SK-N-SH (cell line): ENCODE data around the gene MAP3K19. TPM values are rescaled to one million over a fixed set of nuclear protein-coding genes. Genes with fewer than 3 reads are reported as not detected.
"Not testable (repeated sequence)": the region's sequence is repeated elsewhere in the genome, so short reads cannot be mapped to it uniquely, and the experiment has no call there.

Experiments
- CTCF ChIA-PET: fragments of 300-600, 350-600 bp; formaldehyde crosslinking; extraction: SDS; loops from one replicate; lab custom pipeline; 2021; lab: Yijun Ruan, JAX
- POLR2A ChIA-PET: fragments of 350-600 bp; sonication (Branson Sonifier 250); formaldehyde crosslinking; extraction: SDS; loops from one replicate; lab custom pipeline; 2020; ENCODE audit warnings: antibody characterized with exemption, inconsistent platforms; lab: Yijun Ruan, JAX
- DNase-seq: peaks from one replicate; pipeline ENCODE4 v3.0.0; 2012
- H2AFZ ChIP-seq: fragments of 200-600 bp; sonication (generic); 2 replicates; pipeline ENCODE4 v1.8.1; 2016; ENCODE audit warnings: antibody characterized with exemption, mild to moderate bottlenecking, low read depth
- H3F3A ChIP-seq: fragments of 200-600 bp; sonication (generic); replicated peaks from 2 replicates; pipeline ENCODE3; 2016; ENCODE audit warnings: antibody characterized with exemption, mild to moderate bottlenecking; ENCODE audit not compliant: insufficient read depth
- H3K27ac ChIP-seq, 2 experiments: fragments of 200-500 bp in 1 of 2; fragments of 200-600 bp in 1 of 2; sonication (Bioruptor generic) in 1 of 2; sonication (generic), shearing (Covaris generic) in 1 of 2; 2 replicates each; pipeline versions ENCODE4 v1.5.1 to v1.6.1; 2014 to 2016; ENCODE audit warnings: low read depth in 2 of 2, inconsistent platforms in 1 of 2, low read length in 1 of 2, mild to moderate bottlenecking in 1 of 2, mixed read lengths in 1 of 2
- H3K27me3 ChIP-seq: fragments of 200-600 bp; sonication (generic), shearing (Covaris generic); 2 replicates; pipeline ENCODE4 v1.6.1; 2016; ENCODE audit warnings: mixed run types; ENCODE audit not compliant: insufficient read depth
- H3K36me3 ChIP-seq, 2 experiments: fragments of 200-500 bp in 1 of 2; fragments of 200-600 bp in 1 of 2; sonication (Bioruptor generic) in 1 of 2; sonication (generic) in 1 of 2; replicated peaks in 1 of 2; 2 replicates each; pipeline versions ENCODE3 to v1.5.1; 2014 to 2016; ENCODE audit warnings: low read length in 1 of 2, mild to moderate bottlenecking in 1 of 2; ENCODE audit not compliant: insufficient read depth in 2 of 2, control insufficient read depth in 1 of 2
- H3K4me1 ChIP-seq, 2 experiments: fragments of 200-500 bp in 1 of 2; fragments of 200-600 bp in 1 of 2; sonication (Bioruptor generic) in 1 of 2; sonication (generic), shearing (Covaris generic) in 1 of 2; 2 replicates each; pipeline versions ENCODE4 v1.5.1 to v1.6.1; 2014 to 2016; ENCODE audit warnings: low read depth in 1 of 2, low read length in 1 of 2, mixed run types in 1 of 2; ENCODE audit not compliant: insufficient read depth in 2 of 2, control insufficient read depth in 1 of 2
- H3K4me2 ChIP-seq: fragments of 200-600 bp; sonication (generic), shearing (Covaris generic); 2 replicates; pipeline ENCODE4 v1.6.1; 2017; ENCODE audit warnings: mixed run types
- H3K4me3 ChIP-seq, 2 experiments: fragments of 200-500 bp in 1 of 2; fragments of 200-600 bp in 1 of 2; sonication (Bioruptor generic) in 1 of 2; sonication (generic), shearing (Covaris generic) in 1 of 2; 2 replicates each; pipeline versions ENCODE4 v1.5.1 to v1.8.1; 2014 to 2016; ENCODE audit warnings: low read depth in 2 of 2, inconsistent platforms in 1 of 2, low read length in 1 of 2, mild to moderate bottlenecking in 1 of 2, mixed read lengths in 1 of 2, moderate library complexity in 1 of 2
- H3K79me2 ChIP-seq: fragments of 200-600 bp; sonication (generic); 2 replicates; pipeline ENCODE4 v1.8.1; 2017; ENCODE audit warnings: mild to moderate bottlenecking; ENCODE audit not compliant: insufficient read depth
- H3K9ac ChIP-seq: fragments of 200-600 bp; sonication (generic); 2 replicates; pipeline ENCODE4 v1.6.1; 2017; ENCODE audit warnings: mixed run types
- H3K9me2 ChIP-seq: fragments of 200-600 bp; sonication (generic); 2 replicates; pipeline ENCODE4 v1.6.1; 2017; ENCODE audit warnings: mixed run types
- H3K9me3 ChIP-seq: fragments of 200-600 bp; sonication (generic); 2 replicates; pipeline ENCODE4 v1.6.1; 2017; ENCODE audit warnings: mixed run types, mild to moderate bottlenecking, moderate library complexity
- H4K20me1 ChIP-seq: fragments of 200-600 bp; sonication (generic); 2 replicates; pipeline ENCODE4 v1.6.1; 2017; ENCODE audit warnings: mild to moderate bottlenecking, mixed run types; ENCODE audit not compliant: insufficient read depth
- EZH2phosphoT487 ChIP-seq: fragments of 200-600 bp; sonication (generic); IDR thresholded peaks from 2 replicates; pipeline ENCODE4 v1.6.1; 2017; ENCODE audit warnings: low read depth, mixed run types, mild to moderate bottlenecking, antibody characterized with exemption, moderate library complexity, borderline replicate concordance
- FOXM1 ChIP-seq: IDR thresholded peaks from 2 replicates; pipeline ENCODE4 v1.4.0; 2012; ENCODE audit warnings: low read depth, mild to moderate bottlenecking
- IRF3 ChIP-seq: fragments of 150-350 bp; IDR thresholded peaks from 2 replicates; pipeline ENCODE4 v1.6.1; 2016; ENCODE audit warnings: mild to moderate bottlenecking, low read depth, low read length
- NFIC ChIP-seq: IDR thresholded peaks from 2 replicates; pipeline ENCODE4 v1.4.0; 2012; ENCODE audit warnings: borderline replicate concordance
- PBX3 ChIP-seq: IDR thresholded peaks from 2 replicates; pipeline ENCODE4; 2012
- POLR2AphosphoS5 ChIP-seq: IDR thresholded peaks from 2 replicates; pipeline ENCODE4 v1.6.1; 2012; ENCODE audit warnings: low read depth, low read length
- RFX5 ChIP-seq: IDR thresholded peaks from 2 replicates; pipeline ENCODE4 v1.6.1; 2012; ENCODE audit warnings: mild to moderate bottlenecking, improper control_type of control experiment, low read length
- SMC3 ChIP-seq: IDR thresholded peaks from 2 replicates; pipeline ENCODE4 v1.6.1; 2012; ENCODE audit warnings: low read depth, low read length, improper control_type of control experiment
- ZBTB33 ChIP-seq: IDR thresholded peaks from 2 replicates; pipeline ENCODE4 v1.4.0; 2012; ENCODE audit warnings: low read depth, borderline replicate concordance
- WGBS: methylation state at CpG from one replicate; pipeline ENCODE4 v1.1.6; 2017; ENCODE audit warnings: low lambda C conversion rate; 5-methylcytosine and 5-hydroxymethylcytosine counted together
- polyA plus RNA-seq, 3 experiments: library from polyadenylated mRNA; depleted of rRNA; stranded (reverse); fragments of >200 nt; gene quantifications; 2 replicates each; pipeline ENCODE4 v1.2.3, GENCODE V29; 2012

MAP3K19 gene
- polyA plus RNA-seq, 1 of the 3 experiments (the other 2 are of a cell fraction): not detected

- CTCF ChIA-PET: no interaction called here
Observed at GRCh38 chr2:135037831-135038230, 9.4 kb downstream of the MAP3K19 start.

GRCh38 chr2:135033216-135033615 lies 14.0 kb downstream of the MAP3K19 start:
- H3K9ac ChIP-seq, H3K27ac ChIP-seq, H3K4me3 ChIP-seq, CTCF ChIA-PET, H3K27me3 ChIP-seq, DNase-seq, H3K79me2 ChIP-seq, H3K9me3 ChIP-seq, H3K4me2 ChIP-seq, H3K9me2 ChIP-seq, H4K20me1 ChIP-seq, H3F3A ChIP-seq, H3K4me1 ChIP-seq, POLR2A ChIA-PET, H2AFZ ChIP-seq, H3K36me3 ChIP-seq: not testable (repeated sequence)
- WGBS: no CpG with 5 or more reads among the region's 33 CpGs

More at GRCh38 chr2:135037831-135038230, 9.4 kb downstream of the MAP3K19 start:
- Histone ChIP-seq H3K9me3 (no peaks in the 10 kb centered on the region), H3K79me2 (no peaks in the 10 kb centered on the region), H2AFZ (no peak overlapping the region), H3K4me3 (no peak overlapping the region), H3K36me3 (no peaks in the 10 kb centered on the region), H4K20me1 (no peaks in the 10 kb centered on the region), H3K4me2 (no peak overlapping the region), H3K9me2 (no peaks in the 10 kb centered on the region), H3K27ac (no peak overlapping the region), H3K4me1 (no peaks in the 10 kb centered on the region), H3F3A (no peaks in the 10 kb centered on the region), H3K9ac (no peak overlapping the region), H3K27me3 (no peaks in the 10 kb centered on the region)
- no peak for DNase-seq
- 77% methylated on average over 3 of the region's 3 CpGs for WGBS
- POLR2A ChIA-PET: no interaction called here
- TF ChIP-seq ZBTB33: no peak
- TF ChIP-seq RFX5: no peak
- TF ChIP-seq SMC3: no peak
- no peak for TF ChIP-seq NFIC
- no peak for TF ChIP-seq PBX3
- no peak for TF ChIP-seq POLR2AphosphoS5
- TF ChIP-seq IRF3: no peak
- no peak for TF ChIP-seq EZH2phosphoT487
- TF ChIP-seq FOXM1: no peak
